HepG2 (cell line): ENCODE results near the gene ABHD15. TPM values are rescaled to one million over a fixed set of nuclear protein-coding genes. Genes with fewer than 3 reads are reported as not detected.

Source experiments
- ELK4 ChIP-seq: sonication (generic); formaldehyde crosslinking; IDR thresholded peaks from 2 replicates; pipeline ENCODE4 v1.9.0; 2021; ENCODE audit warnings: missing genetic modification reagents, borderline replicate concordance
- GABPB1 ChIP-seq: IDR thresholded peaks from 2 replicates; pipeline ENCODE4 v1.6.1; 2016; ENCODE audit warnings: mild to moderate bottlenecking, missing genetic modification reagents, moderate library complexity, missing compliant biosample characterization
- GATAD2A ChIP-seq: IDR thresholded peaks from 2 replicates; pipeline ENCODE4 v1.6.1; 2016
- HES4 ChIP-seq: sonication (generic); formaldehyde crosslinking; IDR thresholded peaks from 2 replicates; pipeline ENCODE4 v1.9.0; 2021; ENCODE audit warnings: mild to moderate bottlenecking, missing genetic modification reagents, borderline replicate concordance
- HNRNPUL1 ChIP-seq: fragments of 200-400 bp; formaldehyde crosslinking; IDR thresholded peaks from 2 replicates; pipeline ENCODE4 v1.6.1; 2017; ENCODE audit warnings: low read depth, mild to moderate bottlenecking, low read length, moderate library complexity
- JARID2 ChIP-seq: sonication (generic); formaldehyde crosslinking; IDR thresholded peaks from 2 replicates; pipeline ENCODE4 v1.8.1; 2023; ENCODE audit warnings: missing genetic modification reagents, inconsistent platforms; ENCODE audit not compliant: insufficient replicate concordance
- MAX ChIP-seq: IDR thresholded peaks from 2 replicates; pipeline ENCODE4 v1.6.1; 2012; ENCODE audit warnings: inconsistent platforms
- MTF2 ChIP-seq: sonication (generic); formaldehyde crosslinking; IDR thresholded peaks from 2 replicates; pipeline ENCODE4 v1.5.0; 2020; ENCODE audit warnings: missing genetic modification reagents, borderline replicate concordance
- MXI1 ChIP-seq: IDR thresholded peaks from 3 replicates; pipeline ENCODE4 v1.6.1; 2012; ENCODE audit warnings: low read depth, low read length, inconsistent platforms, borderline replicate concordance
- MZF1 ChIP-seq: sonication (generic); formaldehyde crosslinking; IDR thresholded peaks from 2 replicates; pipeline ENCODE4 v1.8.1; 2023; ENCODE audit warnings: mild to moderate bottlenecking, missing genetic modification reagents, borderline replicate concordance
- NR0B2 ChIP-seq: sonication (generic); formaldehyde crosslinking; IDR thresholded peaks from 2 replicates; pipeline ENCODE4 v1.4.0; 2020; ENCODE audit warnings: mild to moderate bottlenecking, missing genetic modification reagents
- SP4 ChIP-seq: sonication (generic); formaldehyde crosslinking; IDR thresholded peaks from 2 replicates; pipeline ENCODE4 v1.8.1; 2023; ENCODE audit warnings: mild to moderate bottlenecking, missing genetic modification reagents
- TERF1 ChIP-seq: sonication (generic); formaldehyde crosslinking; IDR thresholded peaks from 2 replicates; pipeline ENCODE4 v1.8.0; 2022; ENCODE audit warnings: mild to moderate bottlenecking, missing genetic modification reagents, moderate library complexity
- ZBTB14 ChIP-seq: sonication (generic); formaldehyde crosslinking; IDR thresholded peaks from 2 replicates; pipeline ENCODE4 v1.4.0; 2020; ENCODE audit warnings: missing genetic modification reagents
- ZBTB7A ChIP-seq: sonication (generic); formaldehyde crosslinking; IDR thresholded peaks from 2 replicates; pipeline ENCODE4 v1.8.0; 2022; ENCODE audit warnings: mild to moderate bottlenecking, missing genetic modification reagents
- ZMYM3 ChIP-seq: sonication (generic); formaldehyde crosslinking; IDR thresholded peaks from 2 replicates; pipeline ENCODE4 v1.5.1; 2020; ENCODE audit warnings: mild to moderate bottlenecking, missing genetic modification reagents
- ZNF12 ChIP-seq: sonication (generic); formaldehyde crosslinking; IDR thresholded peaks from 2 replicates; pipeline ENCODE4 v1.5.0; 2020; ENCODE audit warnings: missing genetic modification reagents
- ZNF281 ChIP-seq: sonication (generic); formaldehyde crosslinking; IDR thresholded peaks from 2 replicates; pipeline ENCODE4 v1.4.0; 2020; ENCODE audit warnings: missing genetic modification reagents, borderline replicate concordance
- ZNF446 ChIP-seq: sonication (generic); formaldehyde crosslinking; IDR thresholded peaks from 2 replicates; pipeline ENCODE4 v1.5.0; 2020; ENCODE audit warnings: mild to moderate bottlenecking, missing genetic modification reagents
- ZNF570 ChIP-seq: sonication (generic); formaldehyde crosslinking; IDR thresholded peaks from 2 replicates; pipeline ENCODE4 v1.4.0; 2020; ENCODE audit warnings: mild to moderate bottlenecking, missing genetic modification reagents, borderline replicate concordance
- ZNF704 ChIP-seq: sonication (generic); formaldehyde crosslinking; IDR thresholded peaks from 2 replicates; pipeline ENCODE4 v1.8.1; 2023; ENCODE audit warnings: mild to moderate bottlenecking, inconsistent platforms, moderate library complexity, missing genetic modification reagents, borderline replicate concordance
- polyA plus RNA-seq, 8 experiments: library from polyadenylated mRNA; depleted of rRNA in 3 of 8; stranded (reverse) in 7 of 8; unstranded in 1 of 8; fragments of >200 nt; fragmentation: Illumina TruSeq in 4 of 8; extraction: Trizol in 4 of 8; gene quantifications; 2 replicates each; pipeline versions ENCODE4 v1.2.1 to v1.2.3, GENCODE V29; 2011 to 2016; ENCODE audit warnings: low read depth in 4 of 8, missing spikeins in 1 of 8, mixed read lengths in 1 of 8; ENCODE audit not compliant: insufficient read depth in 1 of 8
- total RNA-seq, 5 experiments: library from RNA; depleted of rRNA; stranded (reverse); fragments of >200 nt; fragmentation: Illumina TruSeq; extraction: Trizol; gene quantifications; 2 replicates each; pipeline ENCODE4 v1.2.3, GENCODE V29; 2016; ENCODE audit warnings: low read depth in 1 of 5

The ABHD15 gene
- total and polyA plus RNA-seq, 2 of the 13 experiments (the other 11 are each of a cell fraction or from before 2014, with no cell fraction given) = 2.4 to 7.7 TPM

- peak; percentile 83 for TF ChIP-seq ZBTB14 (CRISPR knock-in tag)
- 0 out of 2 replicates have a peak, but pooled peaks have one; percentile 27 for TF ChIP-seq ELK4 (CRISPR knock-in tag)
- no peak for TF ChIP-seq HNRNPUL1
- no peak for TF ChIP-seq GATAD2A (CRISPR knock-in tag)
- peak; percentile 98 for TF ChIP-seq MAX
- TF ChIP-seq ZNF12 (CRISPR knock-in tag) = no peak
- TF ChIP-seq ZNF446 = peak; percentile 75
- peak; percentile 56; the same call in 1 of the 2 replicates for TF ChIP-seq ZNF281 (CRISPR knock-in tag)
- TF ChIP-seq SP4 (CRISPR knock-in tag) = peak; percentile 84; the same call in 1 of the 2 replicates
- TF ChIP-seq JARID2 (CRISPR knock-in tag) = no peak
- TF ChIP-seq MZF1 = no peak
- 0 out of 2 replicates have a peak, but pooled peaks have one; percentile 12 for TF ChIP-seq ZMYM3 (CRISPR knock-in tag)
- peak; percentile 74 for TF ChIP-seq GABPB1
- no peak for TF ChIP-seq MTF2
- peak; percentile 88; the same call in 1 of the 2 replicates for TF ChIP-seq ZNF704
- TF ChIP-seq ZNF570 (CRISPR knock-in tag) = 0 out of 2 replicates have a peak, but pooled peaks have one; percentile 31
- peak; percentile 86; the same call in 1 of the 2 replicates for TF ChIP-seq HES4 (CRISPR knock-in tag)
- peak; percentile 65; the same call in 1 of the 2 replicates for TF ChIP-seq NR0B2 (CRISPR knock-in tag)
- TF ChIP-seq MXI1 = peak; percentile 72; the same call in 1 of the 3 replicates
- TF ChIP-seq TERF1 = peak; percentile 85; the same call in 1 of the 2 replicates
- TF ChIP-seq ZBTB7A = peak; percentile 53; the same call in 1 of the 2 replicates
These were observed 46.6 kb upstream of the ABHD15 start (continued) for GRCh38 chr17:29613352-29613837.
